GM18519 (cell line): Measurements from ENCODE around the gene DIP2A.

Experiments used
- ATAC-seq: cut with Tn5 transposase; IDR thresholded peaks from one replicate; pipeline ENCODE4 v1.9.1; 2021; ENCODE audit warnings: mild to moderate bottlenecking, moderate library complexity; ENCODE audit not compliant: unreplicated experiment, low FRiP score

The DIP2A gene

GRCh38 chr21:46616050-46616449 is 157.4 kb downstream of the DIP2A start:
- no peak for ATAC-seq

- ATAC-seq: no peak
These were observed 158.0 kb downstream of the DIP2A start for GRCh38 chr21:46616656-46617055.

- ATAC-seq: no peak
These were observed 158.8 kb downstream of the DIP2A start for GRCh38 chr21:46617267-46618051.

GRCh38 chr21:46618738-46619379 is 160.2 kb downstream of the DIP2A start:
- ATAC-seq: no peak
